ENCODE measurements around the gene ARF3.

ARF3 gene

DNA sequence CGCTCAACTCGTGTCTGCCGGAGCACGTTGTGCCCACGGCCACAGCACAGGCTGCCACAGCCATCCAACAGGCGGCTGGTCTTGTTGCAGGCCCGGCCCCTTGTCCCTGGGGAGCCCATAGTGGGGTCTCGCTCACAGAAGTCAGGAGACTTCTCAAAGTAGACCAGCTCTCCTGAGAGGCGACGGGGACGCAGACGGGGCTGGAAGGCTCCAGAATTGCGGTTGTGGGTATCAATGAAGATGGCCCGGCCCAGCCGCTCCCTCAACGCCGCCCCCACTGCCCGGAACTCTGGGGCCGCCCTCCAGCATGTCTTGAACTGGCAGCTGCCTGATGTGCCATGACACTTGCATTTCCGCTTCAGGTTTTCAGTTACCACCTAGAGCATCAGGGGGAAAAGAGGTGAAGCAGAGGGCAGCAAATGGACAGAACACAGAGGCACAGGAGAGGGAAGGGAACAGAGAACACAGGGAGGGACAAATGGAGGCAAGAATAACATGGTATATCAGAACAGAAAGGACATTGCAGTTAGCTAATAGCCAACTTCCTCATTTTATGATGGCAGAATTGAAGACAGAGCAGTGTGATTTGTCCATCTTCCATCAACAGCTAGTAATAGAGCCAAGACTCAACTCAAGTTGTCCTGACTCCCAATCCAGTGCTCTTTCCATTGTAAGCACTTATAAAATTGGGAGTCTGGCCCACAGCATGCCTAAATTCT is 9.0 kb upstream of the ARF3 start:
- DNase-seq (ENCODE audit: low read depth in 2 of 2), result no peak

DNA sequence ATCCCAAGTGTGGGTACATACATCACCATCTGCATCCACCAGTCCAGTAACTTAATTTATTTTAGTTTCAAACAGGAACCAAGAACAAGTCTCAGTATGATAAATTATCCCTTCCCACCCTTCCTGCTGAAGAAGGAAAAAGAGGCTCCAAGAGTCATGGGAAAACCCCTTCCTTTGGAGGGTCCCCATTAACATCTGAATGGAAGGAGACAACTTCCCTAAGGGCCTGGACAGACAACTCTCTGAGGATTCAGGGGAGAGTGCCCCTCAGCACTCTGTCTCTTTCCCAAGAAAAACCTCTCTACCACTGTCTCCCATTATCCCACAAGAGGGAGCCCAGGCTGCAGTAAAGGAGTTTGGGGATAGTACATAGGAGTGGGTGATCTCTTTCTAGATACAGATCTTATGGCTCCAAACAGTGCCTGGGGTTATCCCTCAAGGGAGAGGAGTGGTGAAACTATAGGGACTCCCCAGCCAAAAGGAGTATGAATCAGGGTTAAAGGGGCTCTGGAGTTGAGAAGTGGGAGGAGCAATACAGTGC is 8.1 kb upstream of the ARF3 start:
- no peak for DNase-seq (ENCODE audit: low read depth in 2 of 2)

DNA sequence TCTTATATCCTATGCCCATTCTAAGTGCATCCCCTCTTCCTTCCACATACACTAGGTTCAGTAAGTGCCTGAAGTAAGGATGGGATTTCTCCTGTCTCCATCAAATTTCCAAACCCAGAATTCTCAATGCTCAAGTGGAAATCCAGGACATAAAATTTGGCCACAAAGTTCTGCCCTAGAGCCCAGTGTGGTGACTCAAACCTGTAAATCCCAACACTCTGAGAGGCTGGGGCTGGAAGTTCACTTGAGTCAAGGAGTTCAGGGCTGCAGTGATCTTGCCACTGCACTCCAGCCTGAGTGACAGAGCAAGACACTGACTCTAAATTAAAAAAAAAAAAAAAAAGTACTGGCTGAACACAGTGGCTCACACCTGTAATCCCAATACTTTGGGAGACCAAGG is 4.5 kb upstream of the ARF3 start:
- DNase-seq (ENCODE audit: low read depth in 2 of 2), result no peak

DNA sequence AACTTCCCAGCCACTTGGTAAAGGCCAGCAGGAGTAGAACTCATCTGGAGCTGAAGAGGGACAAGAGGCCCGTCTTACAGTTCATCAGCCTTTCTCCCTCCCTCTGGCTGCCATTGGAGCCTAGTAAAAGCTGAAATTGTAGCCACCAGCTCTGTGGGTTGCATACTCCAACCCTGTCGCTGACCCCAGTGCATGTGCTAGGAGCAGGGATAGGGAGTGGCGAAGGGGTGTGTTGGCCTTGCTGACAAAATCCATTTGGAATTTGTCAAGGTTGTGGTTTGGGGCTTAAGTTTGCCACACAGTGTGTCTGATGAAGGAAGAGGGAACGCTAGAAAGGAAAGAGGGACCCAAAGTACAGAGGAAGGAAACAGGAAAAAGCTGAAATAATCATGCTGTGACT is 4.0 kb upstream of the ARF3 start:
- no peak for DNase-seq (ENCODE audit: low read depth in 2 of 2)

DNA sequence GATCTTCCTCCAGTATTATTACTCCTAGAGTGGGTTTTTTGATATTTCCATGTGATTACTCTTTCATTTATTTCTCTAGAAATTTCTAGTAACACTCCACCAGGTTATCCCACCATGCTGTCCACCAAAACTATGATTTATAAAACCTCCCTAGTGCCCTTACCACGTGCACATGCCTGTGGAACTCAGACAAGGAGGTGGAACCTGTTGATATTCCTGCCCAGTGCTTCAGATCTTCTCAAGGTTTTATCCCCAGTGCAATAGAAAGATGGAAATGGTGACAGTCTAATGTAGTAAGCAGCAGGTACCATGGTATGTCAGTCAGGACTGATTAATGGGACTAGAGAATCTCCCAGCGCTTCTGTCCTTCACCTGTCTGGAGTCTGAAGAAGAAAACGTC is 3.5 kb upstream of the ARF3 start:
- DNase-seq (ENCODE audit: low read depth in 2 of 2), result no peak

DNA sequence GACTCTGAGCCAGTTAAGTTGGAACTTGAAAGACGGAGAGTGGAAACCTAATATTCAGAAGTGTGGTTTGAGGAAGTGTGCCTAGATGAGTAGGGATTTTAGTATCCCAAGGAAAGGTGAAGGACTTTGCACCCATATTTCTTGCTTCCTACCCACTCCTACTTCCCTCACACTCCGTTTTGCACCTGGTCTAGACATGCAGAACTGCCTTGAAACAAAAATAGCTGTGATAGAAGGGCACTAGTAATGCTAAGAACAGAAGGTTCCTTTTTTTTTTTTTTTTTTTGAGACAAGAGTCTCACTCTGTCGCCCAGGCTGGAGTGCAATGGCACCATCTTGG is 732 bp upstream of the ARF3 start:
- no peak for DNase-seq (ENCODE audit: low read depth in 2 of 2)

DNA sequence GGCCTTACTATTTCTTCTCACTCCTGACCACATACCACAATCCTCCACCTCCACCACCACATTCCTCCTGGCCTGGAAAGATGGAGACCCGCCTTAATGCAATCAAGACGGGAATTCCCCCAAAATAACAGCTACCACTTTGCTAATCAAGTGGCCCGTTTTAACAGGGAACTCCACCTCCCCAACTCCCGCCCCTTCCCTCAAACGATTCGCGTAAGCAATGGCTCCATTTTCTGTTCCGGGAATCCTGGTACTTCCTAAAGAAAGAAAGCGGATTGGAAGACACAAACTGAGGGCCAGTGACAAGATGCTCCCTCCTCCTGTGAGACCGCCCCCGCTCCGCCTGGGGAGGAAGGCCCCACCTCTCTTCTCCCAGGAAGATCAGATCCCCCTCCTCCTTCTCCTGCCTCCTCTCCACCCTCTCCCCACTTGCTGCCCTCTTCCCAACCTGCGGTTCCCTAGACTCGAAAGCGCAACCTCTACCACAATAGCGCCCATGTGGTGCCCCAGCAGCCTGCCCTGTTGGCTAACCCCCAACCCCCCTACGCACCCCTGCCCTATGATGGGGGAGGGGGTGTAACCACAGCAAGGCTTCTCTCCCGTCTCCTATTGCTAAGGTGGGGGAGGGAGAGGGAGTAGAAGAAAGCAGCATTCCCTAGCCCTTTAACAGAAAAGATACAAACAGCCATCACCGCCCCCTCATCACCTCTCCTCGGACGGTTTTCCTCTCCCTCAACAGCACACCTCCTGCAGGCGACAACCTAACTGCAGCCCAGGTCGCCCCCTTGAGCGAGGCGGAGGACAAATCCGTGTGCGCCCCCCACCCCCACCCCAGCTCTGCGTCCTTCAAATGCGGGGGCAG is 777 bp downstream of the ARF3 start:
- no peak for DNase-seq (ENCODE audit: low read depth in 2 of 2)

DNA sequence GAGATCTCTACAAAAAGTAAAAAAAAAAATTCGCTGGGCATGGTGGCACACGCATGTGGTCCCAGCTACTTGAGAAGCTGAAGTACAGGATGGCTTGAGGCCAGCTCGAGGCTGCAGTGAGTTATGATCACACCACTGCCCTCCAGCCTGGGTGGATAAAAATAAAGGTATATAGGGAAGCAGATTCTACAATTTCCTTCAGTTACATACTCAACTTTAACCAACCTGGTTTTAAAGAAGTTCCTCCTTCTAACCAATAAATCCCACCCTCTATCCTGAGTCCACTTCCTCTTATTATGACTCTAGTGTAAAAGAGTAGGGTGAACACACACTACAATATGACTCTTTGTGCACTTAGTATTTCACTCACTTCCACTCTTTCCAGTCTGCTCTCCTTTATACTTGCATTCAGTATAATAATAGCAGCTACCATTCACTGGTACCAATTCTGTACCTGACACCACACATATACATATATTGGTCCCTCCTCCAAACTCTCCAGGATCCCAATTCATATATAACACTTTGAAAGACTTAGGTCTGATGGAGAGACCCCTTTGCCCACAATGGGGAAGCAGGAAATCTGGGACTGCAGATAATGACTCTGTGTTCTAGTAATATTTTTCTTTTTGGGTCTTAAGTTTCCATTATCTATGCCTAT is 2.3 kb downstream of the ARF3 start:
- DNase-seq (ENCODE audit: low read depth in 2 of 2), result no peak

DNA sequence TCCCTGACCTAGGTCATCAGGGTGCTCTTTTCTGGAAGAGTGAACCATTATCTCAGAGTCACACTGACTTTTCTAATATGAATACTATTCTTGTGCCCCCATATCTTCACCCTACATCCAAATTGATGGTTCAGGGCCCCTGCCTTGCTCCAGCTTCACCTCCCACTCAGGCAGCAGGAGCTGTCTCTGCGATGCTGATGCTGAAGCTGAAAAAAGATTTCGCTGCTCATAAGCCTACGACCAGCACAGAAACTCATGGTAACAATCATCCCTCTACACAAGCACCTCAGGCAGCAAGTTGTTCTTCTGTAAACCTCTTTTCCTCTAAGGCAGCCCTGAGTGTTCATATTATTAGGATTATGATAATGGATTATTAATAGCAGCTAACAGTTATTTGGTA is 3.2 kb downstream of the ARF3 start:
- no peak for DNase-seq (ENCODE audit: low read depth in 2 of 2)

DNA sequence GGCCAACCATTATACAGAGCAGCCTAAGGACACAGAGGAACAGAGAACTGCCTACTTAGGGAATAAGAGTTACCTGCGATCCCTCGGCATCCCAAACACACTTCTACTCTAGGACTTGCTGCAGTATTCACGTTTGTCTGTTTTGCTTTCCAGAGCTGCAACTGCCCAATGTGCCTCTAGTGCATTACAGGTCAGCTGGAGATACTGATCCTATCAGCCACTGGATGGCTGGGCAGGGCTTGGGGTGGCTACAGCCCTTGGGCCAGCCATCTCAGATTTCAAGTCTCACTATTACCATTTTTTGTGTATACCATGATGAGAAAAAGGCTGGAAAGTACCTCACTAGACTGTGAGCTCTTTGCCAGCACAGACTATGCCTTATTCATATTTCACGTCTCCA is 4.6 kb downstream of the ARF3 start:
- DNase-seq (ENCODE audit: low read depth in 2 of 2), result no peak

DNA sequence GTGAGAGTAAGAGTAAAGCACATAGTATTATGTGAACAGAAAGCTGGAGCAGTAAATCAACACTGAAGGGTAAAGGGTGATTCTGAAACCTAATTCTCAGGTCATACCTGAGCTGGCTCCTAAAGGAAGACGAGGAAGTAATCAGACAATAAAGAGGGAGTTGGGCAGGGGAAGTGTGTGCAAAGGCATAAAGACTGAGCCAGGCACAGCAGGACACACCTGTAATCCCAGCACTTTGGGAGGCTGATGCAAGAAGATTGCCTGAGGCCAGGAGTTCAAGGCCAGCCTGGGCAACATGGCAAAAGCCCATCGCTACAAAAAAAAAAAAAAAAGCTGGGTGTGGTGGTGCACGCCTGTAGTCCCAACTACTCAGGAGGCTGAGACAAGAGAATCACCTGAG is 9.6 kb downstream of the ARF3 start:
- no peak for DNase-seq (ENCODE audit: low read depth in 2 of 2)

DNA sequence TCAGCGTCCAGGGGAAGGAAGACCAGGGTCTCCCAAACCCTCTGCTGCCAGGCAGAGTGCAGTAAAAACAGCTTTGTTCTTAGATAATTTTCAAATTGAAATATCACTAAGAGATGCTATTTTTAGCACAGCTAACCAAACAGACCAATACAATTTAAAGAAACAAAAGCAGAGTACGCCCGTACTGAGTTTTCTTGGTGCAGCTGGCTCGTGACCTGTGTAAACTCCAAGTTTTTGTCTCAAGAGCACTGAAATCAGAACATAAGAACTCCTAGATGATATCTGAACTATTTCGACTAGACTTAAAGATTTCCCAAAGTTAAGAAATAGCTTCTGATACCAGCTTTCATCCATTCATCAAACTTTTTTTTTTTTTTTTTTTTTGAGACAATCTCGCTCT is 10.3 kb downstream of the ARF3 start:
- DNase-seq (ENCODE audit: low read depth in 2 of 2), result no peak

DNA sequence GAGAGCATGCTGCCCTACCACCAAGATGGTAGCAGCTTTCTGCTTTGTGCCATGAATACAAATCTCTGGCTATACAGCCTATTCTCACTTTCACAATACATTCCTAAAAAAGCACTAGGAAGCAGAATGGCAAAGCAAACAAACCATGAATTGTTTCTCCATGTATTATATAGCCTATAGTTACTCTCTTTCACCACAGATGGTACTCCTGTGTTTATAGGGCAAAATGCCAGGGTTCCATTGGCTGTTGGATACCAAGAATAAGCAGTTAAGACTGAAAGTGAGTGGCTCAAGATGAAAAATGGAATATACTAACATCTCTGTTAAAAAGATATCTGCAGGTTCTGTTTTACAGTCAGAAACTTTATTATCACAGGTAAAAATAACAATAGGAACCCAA is 11.1 kb downstream of the ARF3 start:
- no peak for DNase-seq (ENCODE audit: low read depth in 2 of 2)

DNA sequence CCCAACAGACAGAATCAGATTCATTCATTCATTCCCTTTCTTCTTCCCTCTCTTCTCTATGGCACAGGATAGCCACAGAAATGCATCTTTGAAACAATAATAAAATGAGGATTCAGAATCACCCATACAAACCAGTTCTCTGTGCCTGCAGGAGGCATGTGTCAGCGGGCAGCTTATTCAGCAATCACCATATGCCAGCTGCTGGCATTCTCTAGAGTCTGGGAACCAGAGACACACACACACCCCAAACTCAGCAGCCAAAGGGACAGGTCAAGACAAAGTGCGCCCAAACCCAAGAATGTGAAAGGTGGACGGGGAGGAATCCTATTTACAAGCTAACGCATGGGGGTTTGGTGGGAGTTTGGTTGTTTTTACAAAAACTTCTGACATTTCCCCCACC is 14.1 kb downstream of the ARF3 start:
- DNase-seq (ENCODE audit: low read depth in 2 of 2), result no peak

DNA sequence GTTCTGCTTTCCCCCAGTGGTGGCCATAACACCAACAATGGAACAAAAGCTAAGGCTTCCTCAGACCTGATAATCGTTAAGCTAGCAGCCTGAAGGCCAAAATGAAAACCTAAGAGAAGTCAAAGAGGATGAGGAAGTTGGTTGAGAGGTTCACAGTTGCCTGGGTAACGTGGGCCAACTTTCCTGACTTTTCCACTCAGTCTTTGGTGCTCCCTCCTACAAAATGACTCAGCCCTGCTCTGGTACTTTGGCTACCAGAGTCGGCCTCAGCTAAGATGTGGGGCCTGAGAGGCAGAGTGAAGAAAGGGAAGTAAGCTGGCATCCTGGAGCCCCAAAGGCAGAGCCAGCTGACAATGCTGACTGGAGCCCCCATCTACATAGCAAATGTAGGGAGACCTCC is 17.1 kb downstream of the ARF3 start:
- DNase-seq (ENCODE audit: low read depth in 2 of 2), result no peak

DNA sequence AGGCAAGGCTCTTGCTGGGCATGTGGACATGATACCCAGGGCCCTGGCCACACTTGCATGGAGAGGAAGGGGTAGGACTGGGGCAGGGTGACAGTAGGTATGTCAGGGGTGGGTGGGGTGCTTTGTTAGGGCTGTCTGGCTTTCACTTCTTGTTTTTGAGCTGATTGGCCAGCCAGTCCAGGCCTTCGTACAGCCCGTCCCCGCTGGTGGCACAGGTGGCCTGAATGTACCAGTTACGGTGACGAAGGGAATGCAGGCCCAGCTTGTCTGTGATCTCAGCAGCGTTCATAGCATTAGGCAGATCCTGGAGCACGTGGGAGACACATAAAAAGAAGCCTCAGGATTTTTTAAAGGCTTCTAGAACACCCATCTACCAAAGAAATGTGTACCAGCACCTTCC is 18.5 kb downstream of the ARF3 start:
- no peak for DNase-seq (ENCODE audit: low read depth in 2 of 2)

DNA sequence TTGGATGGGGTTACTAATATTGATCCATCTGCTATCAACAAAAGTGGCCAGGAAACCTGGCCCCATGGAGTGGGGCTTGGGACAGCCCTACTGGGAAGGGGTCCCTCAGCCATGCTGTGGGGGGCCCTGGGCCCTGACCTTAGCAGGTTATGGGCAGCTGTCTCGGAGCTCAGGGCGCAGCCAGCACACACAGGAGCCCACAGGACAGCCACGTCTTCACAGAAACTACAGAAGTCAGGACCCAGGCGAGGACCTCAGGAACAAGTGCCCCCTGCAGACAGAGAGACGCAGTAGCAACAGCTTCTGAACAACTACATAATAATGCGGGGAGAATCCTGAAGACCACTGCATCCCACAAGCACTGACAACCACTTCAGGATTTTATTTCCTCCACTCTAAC is 20.1 kb downstream of the ARF3 start:
- DNase-seq (ENCODE audit: low read depth in 2 of 2), result no peak

DNA sequence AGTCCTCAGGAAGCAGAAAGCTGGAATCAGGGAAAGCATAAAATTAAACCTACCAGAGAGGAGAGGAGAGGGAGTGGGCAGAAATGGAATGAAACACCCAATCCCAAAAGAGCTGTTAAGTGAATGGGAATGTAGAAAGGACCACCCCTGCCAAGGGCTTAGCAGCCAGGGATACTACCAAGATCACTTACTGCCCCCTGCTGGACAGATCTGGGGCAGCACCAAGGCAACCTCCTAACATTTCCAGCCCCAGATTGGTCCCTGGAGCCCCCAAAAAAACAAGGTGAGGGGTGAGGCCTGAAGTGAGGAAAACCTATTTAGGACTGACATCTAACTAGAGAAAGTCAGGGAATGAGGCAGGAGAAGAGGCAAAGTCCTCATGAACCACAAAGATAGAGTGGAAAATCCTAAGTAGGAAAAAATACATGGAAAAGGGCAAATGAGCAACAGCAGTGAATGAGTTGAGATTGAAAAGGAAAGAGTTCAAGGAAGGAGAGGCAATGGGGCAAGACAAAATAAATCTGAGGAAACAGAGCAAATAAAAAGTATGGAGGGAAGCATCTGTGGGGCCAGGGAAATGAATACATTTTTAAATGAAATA is 20.8 kb downstream of the ARF3 start:
- peak; percentile 68 to 81 for DNase-seq (ENCODE audit: low read depth in 2 of 2)

DNA sequence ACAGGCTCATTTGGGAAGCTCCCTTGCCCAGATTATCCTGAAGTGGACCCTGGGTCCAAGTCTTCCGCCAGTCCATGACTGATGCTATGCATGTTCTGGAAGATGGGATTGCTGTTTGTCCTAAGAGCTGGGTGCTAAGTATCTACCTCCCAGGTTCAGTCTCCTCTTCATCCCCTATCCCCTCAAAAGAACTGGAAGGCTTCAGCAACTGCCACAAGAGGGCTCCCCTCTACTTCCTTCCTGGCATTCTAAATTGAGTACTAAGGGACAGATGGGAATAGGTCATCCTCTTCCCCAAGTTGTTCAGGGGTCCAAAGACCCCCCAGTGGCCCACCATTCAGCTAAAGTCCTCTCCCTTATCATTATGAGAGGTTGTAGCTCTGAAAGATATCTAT is 23.0 kb downstream of the ARF3 start:
- DNase-seq (ENCODE audit: low read depth in 2 of 2), result no peak

DNA sequence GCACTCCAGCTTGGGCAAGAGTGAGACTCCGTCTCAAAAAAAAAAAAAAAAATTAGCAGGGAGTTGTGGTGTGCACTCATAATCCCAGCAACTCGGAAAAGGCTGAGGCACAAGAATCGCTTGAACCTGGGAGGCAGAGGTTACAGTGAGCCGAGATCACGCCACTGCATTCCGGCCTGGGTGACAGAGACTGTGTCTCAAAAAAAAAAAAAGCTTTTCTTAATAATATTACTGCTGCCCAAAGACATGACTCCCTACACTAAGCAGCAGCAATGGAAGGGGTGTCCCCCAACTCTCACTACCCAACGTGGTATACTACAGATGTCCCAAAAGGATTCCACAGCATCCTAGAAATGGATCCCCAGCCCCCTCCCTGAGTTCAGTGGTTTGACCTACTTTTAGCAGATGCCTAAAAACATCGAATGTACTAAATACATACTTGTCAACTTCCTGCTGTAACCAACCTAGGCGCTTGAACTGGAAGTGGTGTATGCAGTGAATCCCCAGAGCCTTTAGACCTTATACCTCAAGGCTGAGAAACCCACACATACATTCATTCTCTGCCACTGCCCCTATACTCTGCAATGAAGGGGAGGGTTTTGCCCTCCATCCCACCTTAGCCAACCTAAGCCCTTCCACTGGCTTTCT is 23.5 kb downstream of the ARF3 start:
- no peak for DNase-seq (ENCODE audit: low read depth in 2 of 2)

DNA sequence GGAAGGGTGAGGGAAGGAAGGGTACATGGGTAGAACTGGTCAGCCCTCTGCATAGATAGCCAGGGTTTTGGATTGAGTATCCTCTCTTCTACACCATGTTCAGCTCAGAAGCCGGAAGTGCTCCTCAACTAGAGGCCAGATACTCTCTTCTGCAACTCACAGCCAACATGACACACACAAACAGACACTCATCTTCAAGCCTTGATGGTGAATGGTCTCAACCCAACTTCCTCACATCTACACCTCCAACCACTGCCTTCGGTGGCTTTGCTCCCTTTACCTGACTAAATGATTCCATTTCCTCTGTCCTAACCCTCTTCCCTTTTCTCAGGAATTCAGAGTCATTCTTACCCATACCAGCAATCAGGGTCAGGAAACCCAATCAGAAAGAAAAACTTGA is 24.4 kb downstream of the ARF3 start:
- no peak for DNase-seq (ENCODE audit: low read depth in 2 of 2)

DNA sequence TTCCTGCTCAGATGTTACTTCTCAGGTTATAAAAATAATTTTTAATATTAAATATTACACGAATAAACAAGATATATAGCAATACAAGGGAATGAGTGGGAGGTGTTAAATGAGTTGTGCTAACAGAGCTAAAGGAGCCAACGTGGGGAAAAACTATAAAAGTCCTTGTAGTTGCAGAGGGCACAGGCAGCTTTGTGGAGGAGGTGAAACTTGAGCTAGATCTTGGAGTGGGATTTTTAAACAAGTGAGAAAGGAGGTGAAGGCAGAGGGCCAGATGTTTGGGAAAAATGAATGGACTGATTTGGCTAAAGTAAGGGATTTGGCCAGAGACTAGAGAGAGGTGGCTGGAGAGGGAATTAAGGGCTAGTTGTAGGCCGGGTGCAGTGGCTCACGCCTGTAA is 26.8 kb downstream of the ARF3 start:
- no peak for DNase-seq (ENCODE audit: low read depth in 2 of 2)
